Liver (tissue), 9 donors: ENCODE measurements around the gene VPS11. TPM values are rescaled to one million over a fixed set of nuclear protein-coding genes. Genes with fewer than 3 reads are reported as not detected.
A peak's percentile ranks its signal among the peaks of the same experiment; 100 is the strongest.

Experiments
- DNase-seq: peaks from one replicate; pipeline ENCODE4 v3.0.0-alpha.2; 2017; ENCODE audit warnings: low spot score
- H3K27ac ChIP-seq, 2 donors: one replicate each; pipeline ENCODE4 v1.7.0; 2013; ENCODE audit warnings: inconsistent platforms in 2 of 2, low read length in 2 of 2, control low read depth in 1 of 2, low read depth in 1 of 2, mild to moderate bottlenecking in 1 of 2
- H3K27me3 ChIP-seq, 4 donors: one replicate each; pipeline versions ENCODE4 v1.6.1 to v1.7.0; 2013; ENCODE audit warnings: low read length in 3 of 4, inconsistent platforms in 1 of 4, mild to moderate bottlenecking in 1 of 4, moderate library complexity in 1 of 4; ENCODE audit not compliant: control insufficient read depth in 4 of 4, insufficient read depth in 4 of 4
- H3K36me3 ChIP-seq, 4 donors: one replicate each; pipeline versions ENCODE4 v1.6.1 to v1.7.0; 2013; ENCODE audit warnings: low read length in 3 of 4, mild to moderate bottlenecking in 3 of 4, low read depth in 1 of 4, moderate library complexity in 1 of 4; ENCODE audit not compliant: control insufficient read depth in 4 of 4, insufficient read depth in 3 of 4
- H3K4me1 ChIP-seq, 4 donors: one replicate each; pipeline versions ENCODE4 v1.6.1 to v1.7.0; 2013; ENCODE audit warnings: low read length in 3 of 4, mild to moderate bottlenecking in 3 of 4, moderate library complexity in 1 of 4; ENCODE audit not compliant: control insufficient read depth in 4 of 4, insufficient read depth in 4 of 4
- H3K4me3 ChIP-seq, 3 donors: one replicate each; pipeline versions ENCODE4 v1.6.1 to v1.7.0; 2013; ENCODE audit warnings: low read length in 3 of 3, control low read depth in 1 of 3, low read depth in 1 of 3, mild to moderate bottlenecking in 1 of 3
- H3K9ac ChIP-seq, 2 donors: one replicate each; pipeline ENCODE4 v1.7.0; 2013; ENCODE audit warnings: low read length in 2 of 2, mild to moderate bottlenecking in 2 of 2, moderate library complexity in 2 of 2, control low read depth in 1 of 2, low read depth in 1 of 2
- H3K9me3 ChIP-seq, 4 donors: one replicate each; pipeline versions ENCODE4 v1.6.1 to v1.7.0; 2013; ENCODE audit warnings: low read length in 3 of 4; ENCODE audit not compliant: control insufficient read depth in 4 of 4
- ATF3 ChIP-seq: IDR thresholded peaks from 2 replicates; pipeline ENCODE4 v1.6.1; 2016; ENCODE audit warnings: antibody characterized with exemption
- CTCF ChIP-seq: fragments of 150-350 bp; IDR thresholded peaks from 2 replicates; pipeline ENCODE4 v1.5.1; 2017; ENCODE audit warnings: improper control_type of control experiment, low read depth, low read length; ENCODE audit not compliant: missing input control
- EGR1 ChIP-seq, 2 donors: IDR thresholded peaks; 2 replicates each; pipeline ENCODE4 v1.6.1; 2016 to 2018; ENCODE audit warnings: antibody characterized with exemption in 2 of 2, low read depth in 2 of 2
- FOXA1 ChIP-seq: IDR thresholded peaks from 2 replicates; pipeline ENCODE4 v1.6.1; 2016; ENCODE audit warnings: antibody characterized with exemption
- FOXA2 ChIP-seq: IDR thresholded peaks from 2 replicates; pipeline ENCODE4 v1.6.1; 2016; ENCODE audit warnings: antibody characterized with exemption
- GABPA ChIP-seq, 2 donors: IDR thresholded peaks in 1 of 2; conservative IDR thresholded peaks in 1 of 2; 2 replicates each; pipeline ENCODE4 v1.6.1; 2016; ENCODE audit warnings: antibody characterized with exemption in 2 of 2, mild to moderate bottlenecking in 1 of 2, moderate library complexity in 1 of 2
- HNF4A ChIP-seq, 2 donors: conservative IDR thresholded peaks; 2 replicates each; pipeline ENCODE4 v1.6.1; 2016; ENCODE audit warnings: antibody characterized with exemption in 2 of 2, mild to moderate bottlenecking in 2 of 2
- HNF4G ChIP-seq: IDR thresholded peaks from 2 replicates; pipeline ENCODE4 v1.6.1; 2016; ENCODE audit warnings: antibody characterized with exemption
- JUND ChIP-seq, 2 donors: IDR thresholded peaks; 2 replicates each; pipeline ENCODE4 v1.6.1; 2016; ENCODE audit warnings: antibody characterized with exemption in 2 of 2
- MAX ChIP-seq: IDR thresholded peaks from 2 replicates; pipeline ENCODE4 v1.6.1; 2016; ENCODE audit warnings: antibody characterized with exemption
- NR2F2 ChIP-seq: IDR thresholded peaks from 2 replicates; pipeline ENCODE4 v1.6.1; 2016; ENCODE audit warnings: antibody characterized with exemption
- RAD21 ChIP-seq, 2 donors: IDR thresholded peaks; 2 replicates each; pipeline ENCODE4 v1.6.1; 2016; ENCODE audit warnings: antibody characterized with exemption in 2 of 2, mild to moderate bottlenecking in 2 of 2
- REST ChIP-seq: IDR thresholded peaks from 2 replicates; pipeline ENCODE4 v1.6.1; 2016; ENCODE audit warnings: antibody characterized with exemption, mild to moderate bottlenecking
- RXRA ChIP-seq, 2 donors: IDR thresholded peaks; 2 replicates each; pipeline ENCODE4 v1.6.1; 2017 to 2018; ENCODE audit warnings: antibody characterized with exemption in 2 of 2, mild to moderate bottlenecking in 1 of 2
- SP1 ChIP-seq: IDR thresholded peaks from 2 replicates; pipeline ENCODE4 v1.6.1; 2018; ENCODE audit warnings: antibody characterized with exemption, mild to moderate bottlenecking
- TAF1 ChIP-seq: conservative IDR thresholded peaks from 2 replicates; pipeline ENCODE4 v1.6.1; 2016; ENCODE audit warnings: antibody characterized with exemption, mild to moderate bottlenecking
- YY1 ChIP-seq: IDR thresholded peaks from 2 replicates; pipeline ENCODE4 v1.6.1; 2016; ENCODE audit warnings: antibody characterized with exemption, mild to moderate bottlenecking
- ZBTB33 ChIP-seq: IDR thresholded peaks from 2 replicates; pipeline ENCODE4 v1.6.1; 2016; ENCODE audit warnings: antibody characterized with exemption
- WGBS: extraction: QIAGEN DNeasy Blood & Tissue Kit; methylation state at CpG from one replicate; pipeline ENCODE4 v1.1.7; 2013; 5-methylcytosine and 5-hydroxymethylcytosine counted together
- polyA plus RNA-seq, 2 donors: library from polyadenylated mRNA; stranded (reverse) in 1 of 2; unstranded in 1 of 2; fragments of 200-250 nt in 1 of 2; fragments of >200 nt in 1 of 2; fragmentation: Nextera tagmentation in 1 of 2; extraction: Ambion mirVana in 1 of 2; gene quantifications; one replicate each; pipeline versions ENCODE4 v1.2.1 to v1.2.3, GENCODE V29; 2013 to 2015
- total RNA-seq, 2 donors: library from RNA; depleted of rRNA; stranded (reverse); fragments of >200 nt; gene quantifications; one replicate each; pipeline ENCODE4 v1.2.3, GENCODE V29; 2014
- donor health status: healthy.
- donor health status: healthy.
- donor health status: healthy.
- donor health status: healthy.
- donor health status: healthy.

VPS11 gene
- total and polyA plus RNA-seq, 4 donors, result 7.2 to 17.4 (median 12.2) TPM

GRCh38 chr11:119116601-119117000 is 49.0 kb downstream of the VPS11 start:
- no peaks in the 10 kb centered on the region for H3K27me3 ChIP-seq
- 81% methylated on average over 5 of the region's 5 CpGs for WGBS
- no peak for DNase-seq
- H3K4me3 ChIP-seq, result no peak overlapping the region
- TF ChIP-seq TAF1 (no peak), NR2F2 (no peak), MAX (no peak), FOXA2 (no peak), CTCF (no peak), EGR1 (IDR thresholded peaks at IDR 0.05; ENCODE audit: low read depth in 2 of 2) (no peak), GABPA (IDR thresholded peaks at IDR 0.05 in 1 of 2, conservative IDR thresholded peaks at IDR 0.05 in 1 of 2) (no peak), YY1 (no peak), RXRA (IDR thresholded peaks at IDR 0.05) (no peak), HNF4G (no peak), JUND (IDR thresholded peaks at IDR 0.05) (no peak), ZBTB33 (no peak), HNF4A (conservative IDR thresholded peaks at IDR 0.05) (no peak), SP1 (no peak), FOXA1 (no peak), ATF3 (no peak), RAD21 (IDR thresholded peaks at IDR 0.05) (no peak), REST (no peak)
- peak overlapping the region; percentile 44 to 71 for H3K27ac ChIP-seq
- peaks cover 5 to 36% (median 14%) of the 10 kb centered on the region in 4 donors for H3K36me3 ChIP-seq
- H3K4me1 ChIP-seq, result peaks cover 0 to 11% (median 6%) of the 10 kb centered on the region in 4 donors
- no peak overlapping the region for H3K9ac ChIP-seq
- H3K9me3 ChIP-seq, result no peaks in the 10 kb centered on the region
